ENCODE data around the gene SORCS3. TPM values are rescaled to one million over a fixed set of nuclear protein-coding genes. Genes with fewer than 3 reads are reported as not detected.

SORCS3 gene
- total RNA-seq, 1 donor from 2014 or later: not detected

DNA sequence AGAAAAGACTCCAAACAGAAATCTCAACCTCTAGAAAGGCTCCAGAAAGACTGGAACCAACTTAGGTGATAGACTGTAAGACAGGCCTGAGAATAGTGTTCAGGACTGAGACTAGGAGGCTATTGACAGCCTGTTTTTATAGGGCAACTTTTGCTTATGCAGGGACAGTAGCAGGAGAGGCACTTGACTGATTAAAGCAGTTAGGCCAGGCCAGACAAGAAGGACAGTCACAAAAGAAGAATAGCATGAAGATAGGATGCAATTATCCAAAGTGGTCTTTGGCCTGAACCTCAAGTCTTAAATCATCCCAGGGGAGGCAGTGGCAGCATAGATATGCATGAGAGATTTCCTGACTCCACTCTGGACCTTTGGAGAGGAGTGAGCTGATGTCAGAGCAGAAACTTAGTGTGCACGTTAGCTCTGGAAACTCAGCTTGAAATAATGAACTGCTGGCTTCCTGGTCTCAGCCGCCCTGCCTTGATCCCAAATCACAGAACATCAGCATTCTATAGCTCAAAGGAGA is 290.6 kb downstream of the SORCS3 start:
- no peak for DNase-seq (ENCODE audit: low spot score)
- Mint-ChIP-seq H3K4me1 (ENCODE audit: low read depth) (no peaks in the 10 kb centered on the region), H3K27me3 (ENCODE audit: insufficient read depth) (no peaks in the 10 kb centered on the region), H3K36me3 (ENCODE audit: low read depth) (no peaks in the 10 kb centered on the region), H3K27ac (no peak overlapping the region), H3K4me3 (no peak overlapping the region), H3K9me3 (no peaks in the 10 kb centered on the region)
- intact Hi-C loops (cut with micrococcal nuclease): no loop called here

DNA sequence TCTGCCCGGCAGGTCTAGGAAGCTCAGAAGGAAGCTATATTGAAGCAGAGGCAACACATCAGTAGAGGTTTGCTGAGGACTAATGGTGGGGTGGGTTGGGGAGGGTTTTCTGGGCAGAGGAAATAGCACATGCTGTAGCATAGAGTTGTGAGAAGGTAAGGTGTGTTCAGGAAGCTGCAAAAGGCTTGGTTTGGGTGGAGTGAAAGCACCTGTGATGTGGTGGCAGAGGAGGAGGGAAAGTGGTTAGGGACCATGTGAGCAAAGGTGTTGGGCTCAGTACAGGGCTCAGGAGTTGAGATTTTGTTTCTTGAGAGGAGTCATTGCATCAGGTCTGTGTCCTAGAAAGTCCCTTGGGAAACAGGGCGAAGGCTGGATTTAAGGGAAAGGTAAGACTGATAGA is 294.6 kb downstream of the SORCS3 start:
- Mint-ChIP-seq H3K27ac (no peak overlapping the region), H3K4me3 (no peak overlapping the region), H3K36me3 (ENCODE audit: low read depth) (no peaks in the 10 kb centered on the region), H3K9me3 (peaks cover 4% of the 10 kb centered on the region), H3K4me1 (ENCODE audit: low read depth) (no peaks in the 10 kb centered on the region), H3K27me3 (ENCODE audit: insufficient read depth) (no peaks in the 10 kb centered on the region)
- intact Hi-C loops (cut with micrococcal nuclease): no loop called here
- no peak for DNase-seq (ENCODE audit: low spot score)

- Mint-ChIP-seq H3K36me3 (ENCODE audit: low read depth) (no peaks in the 10 kb centered on the region), H3K27me3 (ENCODE audit: insufficient read depth) (no peaks in the 10 kb centered on the region), H3K9me3 (peaks cover 4% of the 10 kb centered on the region), H3K4me1 (ENCODE audit: low read depth) (no peaks in the 10 kb centered on the region), H3K4me3 (no peak overlapping the region), H3K27ac (no peak overlapping the region)
- intact Hi-C loops (cut with micrococcal nuclease): no loop called here
- DNase-seq (ENCODE audit: low spot score): no peak
These were observed 296.5 kb downstream of the SORCS3 start for GRCh38 chr10:104937567-104937966.

GRCh38 chr10:104938031-104938430 is 296.9 kb downstream of the SORCS3 start:
- H3K4me1 Mint-ChIP-seq (ENCODE audit: low read depth): no peaks in the 10 kb centered on the region
- no peaks in the 10 kb centered on the region for H3K27me3 Mint-ChIP-seq (ENCODE audit: insufficient read depth)
- intact Hi-C loops (cut with micrococcal nuclease): no loop called here
- no peaks in the 10 kb centered on the region for H3K36me3 Mint-ChIP-seq (ENCODE audit: low read depth)
- DNase-seq (ENCODE audit: low spot score): no peak
- peaks cover 4% of the 10 kb centered on the region for H3K9me3 Mint-ChIP-seq
- no peak overlapping the region for H3K27ac Mint-ChIP-seq
- H3K4me3 Mint-ChIP-seq: no peak overlapping the region

GRCh38 chr10:104941662-104942061 is 300.6 kb downstream of the SORCS3 start:
- no peak overlapping the region for H3K4me3 Mint-ChIP-seq
- intact Hi-C loops (cut with micrococcal nuclease): no loop called here
- peaks cover 4% of the 10 kb centered on the region for H3K9me3 Mint-ChIP-seq
- no peaks in the 10 kb centered on the region for H3K4me1 Mint-ChIP-seq (ENCODE audit: low read depth)
- no peak overlapping the region for H3K27ac Mint-ChIP-seq
- no peaks in the 10 kb centered on the region for H3K27me3 Mint-ChIP-seq (ENCODE audit: insufficient read depth)
- no peak for DNase-seq (ENCODE audit: low spot score)
- H3K36me3 Mint-ChIP-seq (ENCODE audit: low read depth): no peaks in the 10 kb centered on the region

GRCh38 chr10:104947314-104947713 is 306.2 kb downstream of the SORCS3 start:
- Mint-ChIP-seq H3K27me3 (ENCODE audit: insufficient read depth) (peaks cover 2% of the 10 kb centered on the region), H3K4me3 (no peak overlapping the region), H3K4me1 (ENCODE audit: low read depth) (no peaks in the 10 kb centered on the region), H3K27ac (no peak overlapping the region), H3K9me3 (no peaks in the 10 kb centered on the region), H3K36me3 (ENCODE audit: low read depth) (no peaks in the 10 kb centered on the region)
- DNase-seq (ENCODE audit: low spot score): no peak
- intact Hi-C loops (cut with micrococcal nuclease): no loop called here

DNA sequence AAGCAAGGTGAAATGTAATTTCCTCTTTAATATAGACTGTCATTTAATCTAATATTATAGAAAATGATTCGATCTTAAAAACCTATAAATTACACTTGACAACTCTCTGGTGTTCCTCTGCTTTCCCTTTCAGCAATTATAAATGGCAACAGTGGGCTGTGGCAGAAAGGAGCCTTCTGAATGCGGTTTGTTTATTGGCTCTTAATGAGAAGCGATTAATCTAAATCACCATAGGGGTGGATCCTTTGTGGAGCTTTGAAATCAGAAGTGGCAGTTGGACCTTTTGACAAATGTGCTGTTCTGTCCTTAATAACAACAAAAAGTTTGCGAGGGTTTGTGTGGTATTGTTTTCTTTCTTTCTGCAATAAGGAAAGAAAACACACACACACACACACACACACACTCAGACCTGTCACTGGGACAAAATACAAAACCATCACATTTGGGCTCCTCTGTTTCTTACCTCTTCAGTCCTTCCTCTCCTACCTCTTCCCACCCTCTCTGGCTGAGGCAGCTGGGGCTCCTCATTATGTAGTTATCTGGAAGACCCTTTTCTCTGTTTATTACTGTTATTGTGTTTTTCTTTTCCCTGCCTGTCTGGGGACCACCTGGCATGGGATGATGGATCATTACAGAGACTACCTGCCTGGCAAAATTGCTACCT is 316.2 kb downstream of the SORCS3 start:
- intact Hi-C loops (cut with micrococcal nuclease): no loop called here
- no peaks in the 10 kb centered on the region for H3K27me3 Mint-ChIP-seq (ENCODE audit: insufficient read depth)
- H3K4me1 Mint-ChIP-seq (ENCODE audit: low read depth): no peaks in the 10 kb centered on the region
- H3K27ac Mint-ChIP-seq: no peak overlapping the region
- DNase-seq (ENCODE audit: low spot score): no peak
- H3K9me3 Mint-ChIP-seq: no peaks in the 10 kb centered on the region
- no peak overlapping the region for H3K4me3 Mint-ChIP-seq
- H3K36me3 Mint-ChIP-seq (ENCODE audit: low read depth): no peaks in the 10 kb centered on the region

DNA sequence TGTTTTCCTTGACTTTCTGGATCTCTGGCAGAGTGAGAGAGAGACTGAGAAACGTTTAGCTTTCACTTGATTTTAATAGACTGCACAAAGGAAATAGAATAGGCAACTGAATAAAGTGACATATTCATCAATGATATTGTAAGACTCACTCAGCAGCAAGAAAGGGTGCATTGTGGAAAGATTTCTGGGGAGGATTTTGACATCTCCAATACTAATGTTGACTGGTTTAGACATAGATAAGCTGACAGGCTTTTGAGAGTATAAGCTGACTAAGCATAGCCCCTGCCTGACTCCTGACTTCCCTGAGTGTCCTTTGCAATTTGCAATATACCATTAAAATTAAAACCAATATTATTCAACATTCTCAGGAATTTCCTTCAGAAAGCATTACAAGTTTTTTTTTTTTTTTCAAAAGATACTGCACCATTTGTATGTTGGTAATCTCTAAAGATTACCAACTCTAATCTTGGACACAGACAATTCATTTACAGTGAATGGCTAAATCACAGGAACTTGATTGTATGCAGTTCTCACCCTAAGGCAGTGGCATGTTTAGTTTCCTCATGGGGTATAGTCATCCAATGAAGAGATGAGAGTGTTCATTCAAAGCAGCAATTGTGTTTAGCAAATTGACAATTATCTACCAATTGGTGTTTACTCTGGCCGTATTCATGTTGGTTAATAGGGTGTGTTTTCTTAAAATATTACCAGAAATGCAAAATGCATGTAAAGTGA is 325.6 kb downstream of the SORCS3 start:
- no peak overlapping the region for H3K4me3 Mint-ChIP-seq
- peaks cover 3% of the 10 kb centered on the region for H3K9me3 Mint-ChIP-seq
- H3K4me1 Mint-ChIP-seq (ENCODE audit: low read depth): no peaks in the 10 kb centered on the region
- no peaks in the 10 kb centered on the region for H3K27me3 Mint-ChIP-seq (ENCODE audit: insufficient read depth)
- no peaks in the 10 kb centered on the region for H3K36me3 Mint-ChIP-seq (ENCODE audit: low read depth)
- DNase-seq (ENCODE audit: low spot score): no peak
- intact Hi-C loops (cut with micrococcal nuclease): no loop called here
- H3K27ac Mint-ChIP-seq: no peak overlapping the region

DNA sequence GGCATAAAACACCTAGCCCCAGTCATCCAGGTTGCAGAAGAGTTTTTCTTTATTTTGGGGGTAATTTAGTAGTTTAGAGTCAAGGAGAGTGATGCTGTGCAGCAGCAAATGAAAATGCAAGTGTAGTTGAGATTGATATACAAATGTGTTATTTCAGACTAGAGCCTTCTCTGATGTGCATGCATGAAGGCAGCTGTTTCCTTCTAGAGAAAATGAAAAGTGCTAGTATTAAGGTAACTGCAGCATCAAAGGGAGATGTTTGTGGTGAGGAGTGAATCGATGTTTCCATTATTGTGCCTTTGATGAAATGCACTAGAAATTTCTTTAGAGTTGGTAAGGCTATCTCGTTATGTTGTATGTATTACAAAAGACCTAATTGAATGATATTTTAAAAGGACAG is 339.3 kb downstream of the SORCS3 start:
- no peak for DNase-seq (ENCODE audit: low spot score)
- intact Hi-C loops (cut with micrococcal nuclease): no loop called here
- Mint-ChIP-seq H3K27me3 (ENCODE audit: insufficient read depth) (no peaks in the 10 kb centered on the region), H3K9me3 (no peaks in the 10 kb centered on the region), H3K36me3 (ENCODE audit: low read depth) (no peaks in the 10 kb centered on the region), H3K4me1 (ENCODE audit: low read depth) (no peaks in the 10 kb centered on the region), H3K27ac (no peak overlapping the region), H3K4me3 (no peak overlapping the region)

DNA sequence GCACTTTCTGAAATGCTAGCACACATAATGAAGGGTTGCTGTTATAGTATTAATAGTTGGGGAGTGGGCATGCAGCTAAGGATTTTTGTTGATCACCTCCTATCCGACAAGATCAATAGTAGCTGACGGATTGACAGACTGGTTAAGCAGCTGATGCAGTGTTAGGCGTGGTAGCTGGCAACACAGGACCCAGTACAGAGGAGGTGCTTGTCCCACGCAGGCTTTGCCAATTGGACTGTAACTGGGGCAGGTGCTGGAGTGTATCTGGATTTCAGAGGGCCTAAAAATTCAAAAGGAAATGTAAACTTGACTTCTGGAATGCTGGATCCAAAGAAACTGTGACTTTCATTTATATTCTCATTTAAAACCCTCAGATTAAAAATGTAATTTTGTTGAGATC is 340.9 kb downstream of the SORCS3 start:
- no peak for DNase-seq (ENCODE audit: low spot score)
- Mint-ChIP-seq H3K27me3 (ENCODE audit: insufficient read depth) (no peaks in the 10 kb centered on the region), H3K9me3 (no peaks in the 10 kb centered on the region), H3K4me3 (no peak overlapping the region), H3K27ac (no peak overlapping the region), H3K4me1 (ENCODE audit: low read depth) (no peaks in the 10 kb centered on the region), H3K36me3 (ENCODE audit: low read depth) (no peaks in the 10 kb centered on the region)
- intact Hi-C loops (cut with micrococcal nuclease): no loop called here

GRCh38 chr10:104988686-104989085 is 347.6 kb downstream of the SORCS3 start:
- Mint-ChIP-seq H3K27ac (no peak overlapping the region), H3K4me3 (no peak overlapping the region), H3K4me1 (ENCODE audit: low read depth) (no peaks in the 10 kb centered on the region), H3K36me3 (ENCODE audit: low read depth) (no peaks in the 10 kb centered on the region), H3K27me3 (ENCODE audit: insufficient read depth) (no peaks in the 10 kb centered on the region), H3K9me3 (no peaks in the 10 kb centered on the region)
- intact Hi-C loops (cut with micrococcal nuclease): no loop called here
- DNase-seq (ENCODE audit: low spot score): no peak

DNA sequence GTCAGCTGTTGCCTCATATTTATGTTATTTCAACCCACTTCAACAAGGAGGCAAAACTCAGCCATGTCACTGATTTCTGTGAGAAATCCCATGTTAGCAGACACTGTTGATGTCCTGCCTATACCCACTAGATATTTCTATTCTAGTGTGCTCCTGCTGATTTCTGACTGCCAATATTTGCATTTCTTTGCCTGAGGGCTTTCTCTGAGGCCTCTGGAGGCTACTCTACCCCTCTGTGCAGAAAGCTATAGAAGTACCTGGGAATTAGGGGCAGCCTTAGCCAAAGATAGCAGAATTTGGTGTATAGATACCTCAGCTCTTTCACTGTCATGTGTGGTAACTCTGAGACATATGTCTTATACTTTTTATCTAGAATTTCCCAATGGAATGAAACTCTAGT is 348.8 kb downstream of the SORCS3 start:
- Mint-ChIP-seq H3K27me3 (ENCODE audit: insufficient read depth) (no peaks in the 10 kb centered on the region), H3K4me3 (no peak overlapping the region), H3K27ac (no peak overlapping the region), H3K4me1 (ENCODE audit: low read depth) (no peaks in the 10 kb centered on the region), H3K9me3 (no peaks in the 10 kb centered on the region), H3K36me3 (ENCODE audit: low read depth) (no peaks in the 10 kb centered on the region)
- DNase-seq (ENCODE audit: low spot score): no peak
- intact Hi-C loops (cut with micrococcal nuclease): no loop called here

GRCh38 chr10:104993085-104993484 is 352.0 kb downstream of the SORCS3 start:
- H3K27me3 Mint-ChIP-seq (ENCODE audit: insufficient read depth): no peaks in the 10 kb centered on the region
- no peaks in the 10 kb centered on the region for H3K36me3 Mint-ChIP-seq (ENCODE audit: low read depth)
- intact Hi-C loops (cut with micrococcal nuclease): no loop called here
- H3K9me3 Mint-ChIP-seq: no peaks in the 10 kb centered on the region
- no peak for DNase-seq (ENCODE audit: low spot score)
- no peak overlapping the region for H3K4me3 Mint-ChIP-seq
- no peak overlapping the region for H3K27ac Mint-ChIP-seq
- H3K4me1 Mint-ChIP-seq (ENCODE audit: low read depth): no peaks in the 10 kb centered on the region
